ENCODE results near the gene EFHD2. TPM values are rescaled to one million over a fixed set of nuclear protein-coding genes. Genes with fewer than 3 reads are reported as not detected.

The EFHD2 gene
- total and polyA plus RNA-seq, 2 donors (not counting 1 experiment from before 2014, with no cell fraction given), result 14.9 to 23.5 TPM

GRCh38 chr1:15445390-15446122 lies 35.9 kb downstream of the EFHD2 start:
- DNase-seq (ENCODE audit: low read depth in 2 of 2), result no peak
- H3K27me3 ChIP-seq (ENCODE audit: control insufficient read depth, insufficient read depth, low read length), result peaks cover 7% of the 10 kb centered on the region
- peaks cover under 1% of the 10 kb centered on the region for H4K20me1 ChIP-seq (ENCODE audit: control insufficient read depth, extremely low read depth, insufficient read depth, low read length)
- no peak overlapping the region for H3K4me2 ChIP-seq (ENCODE audit: extremely low read depth, insufficient read depth, low read length)
- no peak for TF ChIP-seq EZH2 (IDR thresholded peaks at IDR 0.05; ENCODE audit: low read length, missing control alignments)
- TF ChIP-seq CTCF (conservative IDR thresholded peaks at IDR 0.05 in 1 of 2, IDR thresholded peaks at IDR 0.05 in 1 of 2; ENCODE audit: low read depth in 1 of 2, low read length in 2 of 2), result no peak
- H3K27ac ChIP-seq (ENCODE audit: insufficient read depth, low read length), result no peak overlapping the region
- H3K9ac ChIP-seq (ENCODE audit: insufficient read depth, low read length), result no peak overlapping the region
- no peaks in the 10 kb centered on the region for H3K36me3 ChIP-seq (ENCODE audit: control insufficient read depth, insufficient read depth, low read length)
- H3K4me3 ChIP-seq (replicated peaks in 1 of 4; ENCODE audit: control extremely low read depth in 1 of 4, insufficient read depth in 1 of 4, low read depth in 3 of 4, low read length in 4 of 4), result no peak overlapping the region
- H3K9me3 ChIP-seq (ENCODE audit: control insufficient read depth, insufficient read depth, low read depth, low read length), result no peaks in the 10 kb centered on the region
- no peaks in the 10 kb centered on the region for H3K79me2 ChIP-seq (ENCODE audit: control insufficient read depth, insufficient read depth, low read length)
- H3K4me1 ChIP-seq (ENCODE audit: control insufficient read depth, extremely low read depth, insufficient read depth, low read length), result no peaks in the 10 kb centered on the region
- no peak overlapping the region for H2AFZ ChIP-seq (ENCODE audit: low read length)

GRCh38 chr1:15446212-15446611 lies 36.5 kb downstream of the EFHD2 start:
- Histone ChIP-seq H3K4me1 (ENCODE audit: control insufficient read depth, extremely low read depth, insufficient read depth, low read length) (no peaks in the 10 kb centered on the region), H3K79me2 (ENCODE audit: control insufficient read depth, insufficient read depth, low read length) (no peaks in the 10 kb centered on the region), H4K20me1 (ENCODE audit: control insufficient read depth, extremely low read depth, insufficient read depth, low read length) (no peaks in the 10 kb centered on the region), H3K36me3 (ENCODE audit: control insufficient read depth, insufficient read depth, low read length) (no peaks in the 10 kb centered on the region), H3K4me2 (ENCODE audit: extremely low read depth, insufficient read depth, low read length) (no peak overlapping the region), H2AFZ (ENCODE audit: low read length) (no peak overlapping the region), H3K4me3 (replicated peaks in 1 of 4; ENCODE audit: control extremely low read depth in 1 of 4, insufficient read depth in 1 of 4, low read depth in 3 of 4, low read length in 4 of 4) (no peak overlapping the region), H3K27me3 (ENCODE audit: control insufficient read depth, insufficient read depth, low read length) (peaks cover 7% of the 10 kb centered on the region), H3K9ac (ENCODE audit: insufficient read depth, low read length) (no peak overlapping the region), H3K27ac (ENCODE audit: insufficient read depth, low read length) (no peak overlapping the region), H3K9me3 (ENCODE audit: control insufficient read depth, insufficient read depth, low read depth, low read length) (no peaks in the 10 kb centered on the region)
- DNase-seq (ENCODE audit: low read depth in 2 of 2), result no peak
- TF ChIP-seq EZH2 (IDR thresholded peaks at IDR 0.05; ENCODE audit: low read length, missing control alignments) (no peak), CTCF (conservative IDR thresholded peaks at IDR 0.05 in 1 of 2, IDR thresholded peaks at IDR 0.05 in 1 of 2; ENCODE audit: low read depth in 1 of 2, low read length in 2 of 2) (no peak)

DNA sequence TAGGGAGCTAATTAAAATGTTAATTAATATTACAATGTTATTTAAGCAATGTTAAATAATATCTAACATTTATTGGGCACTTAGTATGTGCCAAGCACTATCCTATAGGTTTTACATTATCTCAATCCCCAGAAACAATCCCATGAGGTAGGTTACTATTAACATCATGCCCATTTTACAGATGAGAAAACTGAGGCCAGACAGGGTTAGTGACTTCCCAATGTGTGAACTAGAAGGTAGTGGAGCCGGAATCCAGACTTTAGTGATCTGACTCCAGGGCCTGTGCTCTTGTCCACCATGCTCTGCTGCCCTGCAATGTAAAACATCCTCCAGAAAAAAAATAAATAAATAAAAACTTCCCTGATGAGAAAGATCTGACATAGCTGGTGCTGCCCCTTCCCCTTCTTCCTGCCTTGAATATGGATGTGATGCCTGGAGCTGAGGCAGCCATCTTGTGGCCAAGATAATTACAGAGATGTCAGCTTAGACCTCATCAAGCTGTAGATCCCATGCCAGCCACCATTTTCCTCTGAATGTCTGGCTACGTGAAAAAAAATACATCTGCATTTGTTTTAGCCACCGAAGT lies 39.3 kb downstream of the EFHD2 start:
- TF ChIP-seq CTCF (conservative IDR thresholded peaks at IDR 0.05 in 1 of 2, IDR thresholded peaks at IDR 0.05 in 1 of 2; ENCODE audit: low read depth in 1 of 2, low read length in 2 of 2), result no peak
- no peak for TF ChIP-seq EZH2 (IDR thresholded peaks at IDR 0.05; ENCODE audit: low read length, missing control alignments)
- Histone ChIP-seq H3K4me3 (replicated peaks in 1 of 4; ENCODE audit: control extremely low read depth in 1 of 4, insufficient read depth in 1 of 4, low read depth in 3 of 4, low read length in 4 of 4) (no peak overlapping the region), H4K20me1 (ENCODE audit: control insufficient read depth, extremely low read depth, insufficient read depth, low read length) (no peaks in the 10 kb centered on the region), H3K4me2 (ENCODE audit: extremely low read depth, insufficient read depth, low read length) (no peak overlapping the region), H3K9ac (ENCODE audit: insufficient read depth, low read length) (no peak overlapping the region), H2AFZ (ENCODE audit: low read length) (no peak overlapping the region), H3K79me2 (ENCODE audit: control insufficient read depth, insufficient read depth, low read length) (no peaks in the 10 kb centered on the region), H3K9me3 (ENCODE audit: control insufficient read depth, insufficient read depth, low read depth, low read length) (no peaks in the 10 kb centered on the region), H3K27me3 (ENCODE audit: control insufficient read depth, insufficient read depth, low read length) (peaks cover 4% of the 10 kb centered on the region), H3K36me3 (ENCODE audit: control insufficient read depth, insufficient read depth, low read length) (no peaks in the 10 kb centered on the region), H3K4me1 (ENCODE audit: control insufficient read depth, extremely low read depth, insufficient read depth, low read length) (peaks cover under 1% of the 10 kb centered on the region), H3K27ac (ENCODE audit: insufficient read depth, low read length) (no peak overlapping the region)
- no peak for DNase-seq (ENCODE audit: low read depth in 2 of 2)

Measured in fibroblast of lung (primary cell).